SJSA1 (cell line): ENCODE measurements around the gene ZNF180. TPM values are rescaled to one million over a fixed set of nuclear protein-coding genes. Genes with fewer than 3 reads are reported as not detected.
"Not testable (repeated sequence)": the region's sequence is repeated elsewhere in the genome, so short reads cannot be mapped to it uniquely, and the experiment has no call there.

Experiments used
- DNase-seq, 2 experiments: peaks; one replicate each; pipeline ENCODE4 v3.0.0-alpha.2; 2015 to 2020; ENCODE audit warnings: low spot score in 2 of 2, low read depth in 1 of 2
- H3K27ac ChIP-seq: fragments of 250-450 bp; sonication (Bioruptor Pico); 2 replicates; pipeline ENCODE4 v1.5.1; 2020; ENCODE audit warnings: mild to moderate bottlenecking, moderate library complexity
- H3K27me3 ChIP-seq: fragments of 250-450 bp; sonication (Bioruptor Pico); replicated peaks from 2 replicates; pipeline ENCODE4 v1.5.1; 2020; ENCODE audit warnings: mild to moderate bottlenecking, moderate library complexity
- H3K36me3 ChIP-seq: fragments of 250-450 bp; sonication (Bioruptor Pico); 2 replicates; pipeline ENCODE4 v1.5.1; 2020; ENCODE audit warnings: mild to moderate bottlenecking
- H3K4me1 ChIP-seq: fragments of 250-450 bp; sonication (Bioruptor Pico); replicated peaks from 2 replicates; pipeline ENCODE4 v1.6.1; 2021; ENCODE audit warnings: mild to moderate bottlenecking
- H3K4me3 ChIP-seq: fragments of 250-450 bp; sonication (Bioruptor Pico); 2 replicates; pipeline ENCODE4 v1.5.1; 2020; ENCODE audit warnings: mild to moderate bottlenecking
- H3K9me3 ChIP-seq: fragments of 250-450 bp; sonication (Bioruptor Pico); replicated peaks from 2 replicates; pipeline ENCODE4 v1.5.1; 2020; ENCODE audit warnings: mild to moderate bottlenecking
- total RNA-seq: library from RNA; depleted of rRNA; stranded (reverse); fragments of >200 nt; shearing (Covaris generic); gene quantifications from 2 replicates; pipeline ENCODE4 v1.2.3, GENCODE V29; 2014; rRNA removed

The ZNF180 gene
- total RNA-seq, 1 experiment from 2014 or later: 17.7 TPM

GRCh38 chr19:44456016-44456415 is 44.3 kb downstream of the ZNF180 start:
- not testable (repeated sequence) for H3K4me1 ChIP-seq, H3K4me3 ChIP-seq, H3K27me3 ChIP-seq, H3K36me3 ChIP-seq, DNase-seq, H3K27ac ChIP-seq, H3K9me3 ChIP-seq

DNA sequence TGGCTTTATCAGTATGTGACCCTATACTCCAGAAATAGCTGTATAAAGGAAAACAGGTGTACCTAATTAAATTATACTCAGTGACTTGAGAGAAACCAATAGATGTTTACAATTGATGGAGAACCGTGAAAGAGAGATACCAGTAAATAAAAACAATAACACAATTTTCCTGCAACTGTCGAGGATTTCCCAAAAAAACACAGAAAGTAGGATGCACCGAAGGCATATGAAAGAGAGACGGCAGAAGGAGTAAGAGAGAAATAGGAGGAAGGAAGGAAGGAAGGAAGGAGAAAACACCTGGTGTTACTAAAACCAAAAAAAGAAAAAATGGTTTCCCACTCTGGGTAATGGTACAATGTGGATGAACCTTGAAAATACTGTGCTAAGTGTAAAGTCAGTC is 45.2 kb downstream of the ZNF180 start:
- Histone ChIP-seq H3K4me1 (no peaks in the 10 kb centered on the region), H3K27ac (no peak overlapping the region), H3K36me3 (no peaks in the 10 kb centered on the region), H3K27me3 (no peaks in the 10 kb centered on the region), H3K4me3 (no peak overlapping the region), H3K9me3 (0 out of 2 replicates have a peak, but pooled peaks cover 8% of the 10 kb centered on the region)
- no peak for DNase-seq

GRCh38 chr19:44452367-44452766 is 48.0 kb downstream of the ZNF180 start:
- no peak for DNase-seq
- no peak overlapping the region for H3K27ac ChIP-seq
- no peak overlapping the region for H3K4me3 ChIP-seq
- H3K36me3 ChIP-seq: no peaks in the 10 kb centered on the region
- peaks cover 19% of the 10 kb centered on the region for H3K9me3 ChIP-seq
- no peaks in the 10 kb centered on the region for H3K27me3 ChIP-seq
- peaks cover 8% of the 10 kb centered on the region for H3K4me1 ChIP-seq

DNA sequence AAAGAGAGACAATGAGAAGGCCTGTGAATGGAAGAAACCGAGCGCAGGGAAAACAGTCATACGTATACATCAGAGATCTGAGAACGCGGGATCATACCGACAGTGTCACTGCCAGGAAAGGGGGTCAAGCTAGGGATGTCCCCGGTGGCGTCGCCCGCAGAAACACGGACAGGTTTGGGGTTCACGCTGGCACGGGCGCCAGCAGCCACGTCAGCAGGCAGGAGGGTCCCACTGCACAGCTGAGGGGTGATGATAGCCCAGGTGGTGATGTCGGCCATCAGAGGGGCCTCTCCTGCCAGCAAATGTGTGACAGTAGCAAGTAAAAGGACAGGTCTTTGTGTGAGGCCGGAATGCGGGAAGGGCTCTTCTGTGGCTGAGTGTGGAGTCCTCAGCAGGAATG is 48.6 kb downstream of the ZNF180 start:
- H3K27me3 ChIP-seq: no peaks in the 10 kb centered on the region
- peaks cover 8% of the 10 kb centered on the region for H3K4me1 ChIP-seq
- H3K27ac ChIP-seq: no peak overlapping the region
- H3K36me3 ChIP-seq: peaks cover 2% of the 10 kb centered on the region; the same call in 1 of the 2 replicates
- peaks cover 19% of the 10 kb centered on the region for H3K9me3 ChIP-seq
- no peak overlapping the region for H3K4me3 ChIP-seq
- DNase-seq: no peak

DNA sequence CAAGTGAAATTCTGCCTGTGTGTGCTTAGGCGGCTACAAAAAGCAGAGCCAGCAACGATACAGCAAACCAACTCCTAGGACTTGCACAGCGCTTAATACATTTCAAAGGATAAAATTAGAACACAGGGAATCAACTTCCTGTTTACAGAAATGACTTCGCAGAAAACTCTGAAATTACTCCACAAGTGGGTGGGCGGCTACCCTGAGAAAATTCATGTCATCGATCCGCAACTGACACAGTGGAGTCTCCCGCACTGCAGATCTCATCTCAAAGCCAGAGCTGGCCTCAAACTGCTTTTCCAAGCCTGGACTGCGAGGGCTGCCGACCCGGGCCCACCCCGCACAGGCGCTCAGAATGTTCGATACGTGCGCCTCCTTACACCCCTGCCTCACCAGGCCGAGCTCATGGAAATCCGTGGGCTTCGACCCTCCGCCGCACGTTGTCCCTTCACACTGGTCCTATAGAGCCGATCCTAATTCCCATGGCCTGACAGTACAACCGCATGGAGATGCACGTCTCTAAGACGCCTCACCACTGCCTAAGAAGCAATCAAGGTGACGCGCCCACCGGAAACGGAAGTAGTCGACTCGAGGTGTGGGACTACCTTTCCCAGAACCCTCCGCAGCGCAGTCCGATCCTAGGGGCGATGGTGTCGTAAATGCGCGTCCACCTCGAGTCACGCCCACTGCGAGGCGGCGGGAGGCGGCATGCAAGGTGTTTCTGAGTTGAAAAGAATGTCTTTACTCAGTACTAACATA is 52.2 kb downstream of the ZNF180 start, which contains the start of gene ZNF229:
Gene ZNF229, minus strand, starts transcription at position 557 of the 759 bp plus-strand sequence. CDS start 5,625 bp downstream, outside the sequence.
- peak within 1 kb of the TSS; percentile 59 for H3K27ac ChIP-seq
- peaks cover 8% of the 10 kb centered on the region for H3K4me1 ChIP-seq
- peaks cover 2% of the 10 kb centered on the region; the same call in 1 of the 2 replicates for H3K36me3 ChIP-seq

GRCh38 chr19:44438441-44438840 is 61.9 kb downstream of the ZNF180 start:
- peaks cover 12% of the 10 kb centered on the region for H3K9me3 ChIP-seq
- no peak overlapping the region for H3K27ac ChIP-seq
- no peak for DNase-seq
- H3K4me3 ChIP-seq: no peak overlapping the region
- no peaks in the 10 kb centered on the region for H3K27me3 ChIP-seq
- H3K36me3 ChIP-seq: no peaks in the 10 kb centered on the region
- H3K4me1 ChIP-seq: no peaks in the 10 kb centered on the region

More for the DNA sequence above, 52.2 kb downstream of the ZNF180 start, which contains the start of gene ZNF229:
- peak within 1 kb of the TSS; percentile 46 for H3K4me3 ChIP-seq
- DNase-seq: peak; percentile 49 to 83
- peaks cover 21% of the 10 kb centered on the region for H3K9me3 ChIP-seq
- H3K27me3 ChIP-seq: no peaks in the 10 kb centered on the region

DNA sequence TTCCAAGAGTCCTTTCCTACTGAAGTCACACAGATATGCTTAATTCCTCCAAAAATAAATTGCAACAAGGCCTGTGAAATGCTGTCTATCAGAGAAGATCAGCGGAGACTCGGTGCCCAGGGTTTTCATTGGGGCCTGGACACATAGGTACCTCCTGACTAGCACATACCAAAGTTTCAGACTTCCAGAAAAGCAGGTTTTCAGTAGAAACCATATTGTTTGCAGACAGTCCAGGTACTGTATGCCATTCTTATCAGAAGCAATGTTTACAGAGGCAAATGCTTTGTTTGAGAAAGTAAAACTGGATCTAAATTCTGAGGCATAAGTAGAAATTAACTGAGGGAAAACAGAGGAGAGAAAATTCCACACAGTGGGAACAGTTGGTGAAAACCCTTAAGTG is 64.9 kb downstream of the ZNF180 start:
- Histone ChIP-seq H3K36me3 (no peaks in the 10 kb centered on the region), H3K4me1 (no peaks in the 10 kb centered on the region), H3K4me3 (no peak overlapping the region), H3K27me3 (no peaks in the 10 kb centered on the region), H3K9me3 (peaks cover 12% of the 10 kb centered on the region; the same call in 1 of the 2 replicates), H3K27ac (no peak overlapping the region)
- no peak for DNase-seq

GRCh38 chr19:44430956-44431355 is 69.4 kb downstream of the ZNF180 start:
- Histone ChIP-seq H3K27me3 (no peaks in the 10 kb centered on the region), H3K36me3 (no peaks in the 10 kb centered on the region; the same call in 1 of the 2 replicates), H3K4me3 (no peak overlapping the region), H3K27ac (no peak overlapping the region), H3K9me3 (peaks cover 16% of the 10 kb centered on the region), H3K4me1 (no peaks in the 10 kb centered on the region)
- DNase-seq: no peak

Other genes with a start within 250 kb of the ZNF180 start
- gene ZNF233, start 240.6 kb downstream of the ZNF180 start, total RNA-seq: 0.50 TPM in 1 of 2 replicates, not detected in the other
- gene ZNF235, start 195.5 kb downstream of the ZNF180 start, total RNA-seq: 3.8 and 4.3 TPM in 2 replicates
- gene ZNF112, start 143.8 kb downstream of the ZNF180 start, total RNA-seq: 4.7 and 7.1 TPM in 2 replicates
- gene ZNF285, start 98.9 kb downstream of the ZNF180 start, total RNA-seq: 3.7 and 4.1 TPM in 2 replicates
- 2.4 and 13.4 TPM in 2 replicates for gene ZNF229, start 52.0 kb downstream of the ZNF180 start, total RNA-seq
- gene CEACAM20, start 29.2 kb upstream of the ZNF180 start, total RNA-seq: 0.08 TPM in 1 of 2 replicates, not detected in the other
- gene IGSF23, start 113.0 kb upstream of the ZNF180 start, total RNA-seq: 0.37 TPM in 1 of 2 replicates, not detected in the other
- gene PVR, start 143.4 kb upstream of the ZNF180 start, total RNA-seq: 101 and 182 TPM in 2 replicates
- 0.06 and 1.6 TPM in 2 replicates for gene CEACAM19, start 171.0 kb upstream of the ZNF180 start, total RNA-seq
- not detected in 2 replicates for gene CEACAM16, start 198.6 kb upstream of the ZNF180 start, total RNA-seq
- gene BCL3, start 248.2 kb upstream of the ZNF180 start, total RNA-seq: 3.9 and 12.3 TPM in 2 replicates